ENCODE data around the gene CINP. TPM values are rescaled to one million over a fixed set of nuclear protein-coding genes. Genes with fewer than 3 reads are reported as not detected.

Gene CINP
- total and polyA plus RNA-seq, 2 of the 8 experiments (the other 6 are each of a cell fraction or from before 2014, with no cell fraction given) = 47.8 to 51.6 TPM

DNA sequence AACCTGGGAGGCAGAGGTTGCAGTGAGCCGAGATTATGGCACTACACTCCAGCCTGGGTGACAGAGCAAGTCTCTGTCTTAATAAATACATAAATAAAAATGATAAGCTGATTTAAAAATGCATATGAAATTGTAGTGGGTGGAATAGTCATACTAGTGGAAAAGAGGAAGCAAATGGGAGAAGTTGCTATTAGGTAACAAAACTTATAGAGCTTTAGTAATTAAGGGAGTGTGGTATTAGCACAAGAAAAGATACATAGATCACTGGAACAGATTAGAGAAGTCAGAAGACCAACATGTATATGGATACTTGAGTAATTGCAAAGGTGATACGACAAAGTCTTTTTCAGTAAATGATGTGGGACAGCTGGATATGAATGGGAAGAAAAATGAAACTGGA is 26.6 kb upstream of the CINP start:
- H3K18ac ChIP-seq (ENCODE audit: extremely low read depth, low read length) = no peak overlapping the region
- no peak overlapping the region for H2BK5ac ChIP-seq (ENCODE audit: low read depth, low read length)
- no peaks in the 10 kb centered on the region for H4K20me1 ChIP-seq (replicated peaks in 1 of 2; ENCODE audit: control insufficient read depth in 1 of 2, insufficient read depth in 2 of 2, low read length in 2 of 2)
- no peak overlapping the region for H3K9ac ChIP-seq (replicated peaks in 1 of 4; ENCODE audit: extremely low read depth in 1 of 4, low read depth in 3 of 4, low read length in 3 of 4)
- H2AK5ac ChIP-seq (ENCODE audit: low read depth, low read length) = no peak overlapping the region
- no peaks in the 10 kb centered on the region; the same call in 1 of the 2 replicates for H3K23me2 ChIP-seq (ENCODE audit: low read depth, low read length)
- H2BK120ac ChIP-seq (replicated peaks; ENCODE audit: low read depth, low read length) = no peak overlapping the region
- no peak overlapping the region for H3K23ac ChIP-seq (ENCODE audit: insufficient read length)
- H3K4ac ChIP-seq (replicated peaks; ENCODE audit: insufficient read length, low read depth, low read length) = no peak overlapping the region
- no peak overlapping the region for H3K4me3 ChIP-seq (ENCODE audit: extremely low read depth in 1 of 4, insufficient read depth in 2 of 4, low read depth in 3 of 4, low read length in 4 of 4)
- H4K5ac ChIP-seq (ENCODE audit: insufficient read length, low read depth, low read length) = no peak overlapping the region
- peaks cover 0 to 3% (median 1%) of the 10 kb centered on the region in 4 experiments; a peak in 2 of 7 replicates for H3K4me1 ChIP-seq (replicated peaks in 1 of 4; ENCODE audit: control insufficient read depth in 3 of 4, insufficient read depth in 4 of 4, low read length in 3 of 4)
- H3K27me3 ChIP-seq (replicated peaks in 1 of 4; ENCODE audit: control insufficient read depth in 3 of 4, extremely low read depth in 1 of 4, insufficient read depth in 3 of 4, low read length in 3 of 4) = no peaks in the 10 kb centered on the region
- H3K14ac ChIP-seq (ENCODE audit: insufficient read length) = no peak overlapping the region
- CTCF ChIA-PET (ENCODE audit: partially characterized antibody) = interaction anchor here (0.7 to 1.9 kb wide), 4 partner anchors 11 to 50 kb away, joined by 3 to 6 read pairs (median 3); no protein-coding TSS in a partner anchor
- POLR2A ChIA-PET (ENCODE audit: partially characterized antibody) = interaction anchor here (1.5 kb wide), 1 partner anchor 23 kb away, joined by 3 read pairs; no protein-coding TSS in a partner anchor
- no peak for FAIRE-seq
- H3K79me1 ChIP-seq (ENCODE audit: low read depth, low read length) = no peaks in the 10 kb centered on the region
- TF ChIP-seq RNF2 (IDR thresholded peaks at IDR 0.05; ENCODE audit: borderline replicate concordance, low read depth, low read length, missing control alignments, poor library complexity, severe bottlenecking) = no peak
- no peak for TF ChIP-seq TAF1 (IDR thresholded peaks at IDR 0.05; ENCODE audit: low read depth, low read length)
- no peak for TF ChIP-seq CEBPB (IDR thresholded peaks at IDR 0.05; ENCODE audit: low read depth, low read length)
- TF ChIP-seq, protein P1, sequence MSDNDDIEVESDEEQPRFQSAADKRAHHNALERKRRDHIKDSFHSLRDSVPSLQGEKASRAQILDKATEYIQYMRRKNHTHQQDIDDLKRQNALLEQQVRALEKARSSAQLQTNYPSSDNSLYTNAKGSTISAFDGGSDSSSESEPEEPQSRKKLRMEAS (IDR thresholded peaks at IDR 0.05) = no peak
- TF ChIP-seq SIRT6 (IDR thresholded peaks at IDR 0.05; ENCODE audit: low read length) = no peak
- no peak for TF ChIP-seq GTF2F1 (IDR thresholded peaks at IDR 0.05; ENCODE audit: borderline replicate concordance, low read depth, low read length)
- TF ChIP-seq, protein P2, sequence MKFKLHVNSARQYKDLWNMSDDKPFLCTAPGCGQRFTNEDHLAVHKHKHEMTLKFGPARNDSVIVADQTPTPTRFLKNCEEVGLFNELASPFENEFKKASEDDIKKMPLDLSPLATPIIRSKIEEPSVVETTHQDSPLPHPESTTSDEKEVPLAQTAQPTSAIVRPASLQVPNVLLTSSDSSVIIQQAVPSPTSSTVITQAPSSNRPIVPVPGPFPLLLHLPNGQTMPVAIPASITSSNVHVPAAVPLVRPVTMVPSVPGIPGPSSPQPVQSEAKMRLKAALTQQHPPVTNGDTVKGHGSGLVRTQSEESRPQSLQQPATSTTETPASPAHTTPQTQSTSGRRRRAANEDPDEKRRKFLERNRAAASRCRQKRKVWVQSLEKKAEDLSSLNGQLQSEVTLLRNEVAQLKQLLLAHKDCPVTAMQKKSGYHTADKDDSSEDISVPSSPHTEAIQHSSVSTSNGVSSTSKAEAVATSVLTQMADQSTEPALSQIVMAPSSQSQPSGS (IDR thresholded peaks at IDR 0.05; ENCODE audit: low read length) = no peak
- TF ChIP-seq, protein P3, sequence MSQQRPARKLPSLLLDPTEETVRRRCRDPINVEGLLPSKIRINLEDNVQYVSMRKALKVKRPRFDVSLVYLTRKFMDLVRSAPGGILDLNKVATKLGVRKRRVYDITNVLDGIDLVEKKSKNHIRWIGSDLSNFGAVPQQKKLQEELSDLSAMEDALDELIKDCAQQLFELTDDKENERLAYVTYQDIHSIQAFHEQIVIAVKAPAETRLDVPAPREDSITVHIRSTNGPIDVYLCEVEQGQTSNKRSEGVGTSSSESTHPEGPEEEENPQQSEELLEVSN (IDR thresholded peaks at IDR 0.05) = no peak
- TF ChIP-seq CBX8 (IDR thresholded peaks at IDR 0.05; ENCODE audit: borderline replicate concordance, low read depth, low read length) = no peak
- no peak for TF ChIP-seq CHD2 (IDR thresholded peaks at IDR 0.05; ENCODE audit: low read length)
- TF ChIP-seq EP300 (IDR thresholded peaks at IDR 0.05; ENCODE audit: borderline replicate concordance in 1 of 2, low read depth in 2 of 2, low read length in 2 of 2) = no peak
- H2BK12ac ChIP-seq (ENCODE audit: low read depth, low read length) = no peak overlapping the region
- H4K8ac ChIP-seq (ENCODE audit: extremely low read depth, insufficient read depth, low read length) = no peak overlapping the region
- H3K56ac ChIP-seq (replicated peaks; ENCODE audit: insufficient read length, low read depth, low read length) = no peak overlapping the region
- H3K27ac ChIP-seq (ENCODE audit: low read depth, low read length) = no peak overlapping the region
- no peak overlapping the region for H3K4me2 ChIP-seq (ENCODE audit: insufficient read depth in 1 of 2, low read depth in 2 of 2, low read length in 2 of 2)
- H3K36me3 ChIP-seq (ENCODE audit: control insufficient read depth in 2 of 4, insufficient read depth in 4 of 4, low read length in 3 of 4) = no peaks in the 10 kb centered on the region; a peak in 1 of 8 replicates
- H3K79me2 ChIP-seq (ENCODE audit: control insufficient read depth in 1 of 2, insufficient read depth in 2 of 2, low read length in 2 of 2) = no peaks in the 10 kb centered on the region
- H4K91ac ChIP-seq (replicated peaks; ENCODE audit: insufficient read length, low read length) = no peak overlapping the region
- H2AFZ ChIP-seq (ENCODE audit: low read length) = no peak overlapping the region
- DNase-seq (ENCODE audit: low read depth in 1 of 2, low spot score in 2 of 2) = no peak
- H2BK20ac ChIP-seq (ENCODE audit: low read length) = no peak overlapping the region
- H2BK15ac ChIP-seq (ENCODE audit: low read length) = no peak overlapping the region
- WGBS, 2 experiments (ENCODE audit: extremely low coverage in 1 of 2, insufficient coverage in 1 of 2, insufficient read length in 1 of 2, insufficient replicate concordance in 2 of 2, low coverage in 1 of 2, low lambda C conversion rate in 2 of 2, missing lambda C conversion rate in 1 of 2) = 87% methylated on average over 2 of the region's 2 CpGs; no CpG with 5 or more reads in 1 of the 2 experiments
- no peaks in the 10 kb centered on the region for H3K9me3 ChIP-seq (ENCODE audit: insufficient read depth in 2 of 2, low read depth in 1 of 2, low read length in 1 of 2)
